ENCODE results near the gene TXLNG.

The TXLNG gene

GRCh38 chrX:16870095-16870861, 84.0 kb downstream of the TXLNG start, which contains the start of gene RBBP7 (continued):
- TF ChIP-seq KLF17 (tag by site-specific recombination; IDR thresholded peaks at IDR 0.05) = peak; percentile 71
- TF ChIP-seq FEZF1 (tag by site-specific recombination; IDR thresholded peaks at IDR 0.05) = peak; percentile 50
- TF ChIP-seq HOXC10 (CRISPR knock-in tag; IDR thresholded peaks at IDR 0.05) = no peak
- TF ChIP-seq ZNF394 (tag by site-specific recombination; IDR thresholded peaks at IDR 0.05; ENCODE audit: borderline replicate concordance) = no peak; the same call in 1 of the 2 replicates
- no peak for TF ChIP-seq ZNF133 (tag by site-specific recombination; IDR thresholded peaks at IDR 0.05)
- TF ChIP-seq KLF7 (tag by site-specific recombination; IDR thresholded peaks at IDR 0.05; ENCODE audit: borderline replicate concordance) = peak; percentile 49; the same call in 1 of the 2 replicates
- 0 out of 2 replicates have a peak, but pooled peaks have one; percentile 30 for TF ChIP-seq ZFP37 (tag by site-specific recombination; IDR thresholded peaks at IDR 0.05)
- peak; percentile 77 for TF ChIP-seq ZSCAN30 (tag by site-specific recombination; IDR thresholded peaks at IDR 0.05)
- peak; percentile 96 for TF ChIP-seq ZNF596 (tag by site-specific recombination; IDR thresholded peaks at IDR 0.05)
- no peak for TF ChIP-seq ZNF148 (tag by site-specific recombination; IDR thresholded peaks at IDR 0.05; ENCODE audit: borderline replicate concordance)
- no peak for TF ChIP-seq ZFP3 (tag by site-specific recombination; IDR thresholded peaks at IDR 0.05; ENCODE audit: low read depth)
- TF ChIP-seq ZBTB44 (tag by site-specific recombination; IDR thresholded peaks at IDR 0.05) = no peak
- TF ChIP-seq ZNF248 (tag by site-specific recombination; IDR thresholded peaks at IDR 0.05) = no peak
- peak; percentile 45 for TF ChIP-seq PATZ1 (tag by site-specific recombination; IDR thresholded peaks at IDR 0.05)
- TF ChIP-seq ZNF146 (tag by site-specific recombination; IDR thresholded peaks at IDR 0.05) = no peak
- no peak for TF ChIP-seq MEIS1 (CRISPR knock-in tag; IDR thresholded peaks at IDR 0.05; ENCODE audit: borderline replicate concordance)
- TF ChIP-seq ZNF341 (tag by site-specific recombination; IDR thresholded peaks at IDR 0.05; ENCODE audit: low read depth) = peak; percentile 93
- peak; percentile 56; the same call in 1 of the 2 replicates for TF ChIP-seq ZBTB6 (tag by site-specific recombination; IDR thresholded peaks at IDR 0.05)
- TF ChIP-seq ZFHX2 (tag by site-specific recombination; conservative IDR thresholded peaks at IDR 0.05) = peak; percentile 86
- peak; percentile 86 for TF ChIP-seq SP3 (tag by site-specific recombination; IDR thresholded peaks at IDR 0.05)
- TF ChIP-seq ZBTB1 (tag by site-specific recombination; IDR thresholded peaks at IDR 0.05) = no peak
- no peak for TF ChIP-seq HOXD13 (CRISPR knock-in tag; IDR thresholded peaks at IDR 0.05; ENCODE audit: borderline replicate concordance)
- no peak for TF ChIP-seq ZNF544 (tag by site-specific recombination; IDR thresholded peaks at IDR 0.05)
- TF ChIP-seq KLF16 (tag by site-specific recombination; IDR thresholded peaks at IDR 0.05) = 0 out of 2 replicates have a peak, but pooled peaks have one; percentile 46
- peak; percentile 45; the same call in 1 of the 2 replicates for TF ChIP-seq ZBTB20 (tag by site-specific recombination; IDR thresholded peaks at IDR 0.05)
- no peak for TF ChIP-seq ZNF560 (tag by site-specific recombination; IDR thresholded peaks at IDR 0.05; ENCODE audit: borderline replicate concordance)
- TF ChIP-seq IKZF3 (tag by site-specific recombination; IDR thresholded peaks at IDR 0.05) = peak; percentile 80
- no peak for TF ChIP-seq ZNF362 (tag by site-specific recombination; IDR thresholded peaks at IDR 0.05)
- TF ChIP-seq ZIC2 (tag by site-specific recombination; IDR thresholded peaks at IDR 0.05) = peak; percentile 31; the same call in 1 of the 2 replicates
- peak; percentile 52; the same call in 1 of the 2 replicates for TF ChIP-seq GLIS2 (tag by site-specific recombination; IDR thresholded peaks at IDR 0.05)
- TF ChIP-seq ZNF24 (tag by site-specific recombination; IDR thresholded peaks at IDR 0.05) = 0 out of 2 replicates have a peak, but pooled peaks have one; percentile 55
